Mesendoderm (in vitro differentiated cells): ENCODE results near the gene NDST1.

Experiments
- DNase-seq: peaks from one replicate; pipeline ENCODE4 v3.0.0; 2013
- H2AK5ac ChIP-seq: 2 replicates; pipeline ENCODE4 v1.6.1; 2013; ENCODE audit warnings: low read length, inconsistent platforms
- H2BK120ac ChIP-seq: 2 replicates; pipeline ENCODE4 v1.6.1; 2013; ENCODE audit warnings: low read depth, mild to moderate bottlenecking, low read length, moderate library complexity, mixed read lengths
- H2BK15ac ChIP-seq: replicated peaks from 2 replicates; pipeline ENCODE4 v1.6.1; 2013; ENCODE audit warnings: low read depth, mild to moderate bottlenecking, moderate library complexity
- H2BK5ac ChIP-seq: 2 replicates; pipeline ENCODE4 v1.6.1; 2013; ENCODE audit warnings: low read length, inconsistent platforms
- H3K18ac ChIP-seq: 2 replicates; pipeline ENCODE4 v1.6.1; 2013; ENCODE audit warnings: mild to moderate bottlenecking, low read length, mixed read lengths
- H3K23ac ChIP-seq: one replicate; pipeline ENCODE4 v1.6.1; 2013; ENCODE audit warnings: low read length
- H3K27ac ChIP-seq: 2 replicates; pipeline ENCODE4 v1.5.1; 2013; ENCODE audit warnings: low read depth, mild to moderate bottlenecking, inconsistent platforms, low read length, moderate library complexity
- H3K27me3 ChIP-seq: 2 replicates; pipeline ENCODE4 v1.6.1; 2013; ENCODE audit warnings: low read length, control low read depth, mild to moderate bottlenecking, inconsistent platforms; ENCODE audit not compliant: insufficient read depth, poor library complexity
- H3K36me3 ChIP-seq: 2 replicates; pipeline ENCODE4 v1.6.1; 2013; ENCODE audit warnings: low read length, inconsistent platforms; ENCODE audit not compliant: control insufficient read depth, insufficient read depth
- H3K4ac ChIP-seq: one replicate; pipeline ENCODE4 v1.6.1; 2013; ENCODE audit warnings: low read depth, mild to moderate bottlenecking, low read length, moderate library complexity
- H3K4me1 ChIP-seq: 2 replicates; pipeline ENCODE4 v1.6.1; 2013; ENCODE audit warnings: low read depth, low read length, inconsistent platforms; ENCODE audit not compliant: control insufficient read depth
- H3K4me2 ChIP-seq: 2 replicates; pipeline ENCODE4 v1.6.1; 2013; ENCODE audit warnings: low read length
- H3K4me3 ChIP-seq: 2 replicates; pipeline ENCODE4 v1.5.1; 2013; ENCODE audit warnings: mild to moderate bottlenecking, low read length
- H3K56ac ChIP-seq: one replicate; pipeline ENCODE4 v1.6.1; 2013; ENCODE audit warnings: low read length
- H3K79me1 ChIP-seq: 2 replicates; pipeline ENCODE4 v1.6.1; 2013; ENCODE audit warnings: low read length, inconsistent platforms
- H3K79me2 ChIP-seq: 2 replicates; pipeline ENCODE4 v1.6.1; 2013; ENCODE audit warnings: mild to moderate bottlenecking, low read length; ENCODE audit not compliant: control insufficient read depth, insufficient read depth
- H3K9ac ChIP-seq: 2 replicates; pipeline ENCODE4 v1.6.1; 2013; ENCODE audit warnings: low read length, inconsistent platforms
- H4K5ac ChIP-seq: one replicate; pipeline ENCODE4 v1.6.1; 2013; ENCODE audit warnings: low read length
- H4K8ac ChIP-seq: one replicate; pipeline ENCODE4 v1.6.1; 2013; ENCODE audit warnings: low read depth, mild to moderate bottlenecking, control low read depth, low read length, moderate library complexity
- WGBS: extraction: QIAGEN DNeasy Blood & Tissue Kit; methylation state at CpG from one replicate; pipeline ENCODE4 v1.1.7; 2013; ENCODE audit warnings: low lambda C conversion rate, missing lambda C conversion rate; ENCODE audit not compliant: insufficient coverage; ENCODE audit errors: extremely low coverage; 5-methylcytosine and 5-hydroxymethylcytosine counted together

Gene NDST1

DNA sequence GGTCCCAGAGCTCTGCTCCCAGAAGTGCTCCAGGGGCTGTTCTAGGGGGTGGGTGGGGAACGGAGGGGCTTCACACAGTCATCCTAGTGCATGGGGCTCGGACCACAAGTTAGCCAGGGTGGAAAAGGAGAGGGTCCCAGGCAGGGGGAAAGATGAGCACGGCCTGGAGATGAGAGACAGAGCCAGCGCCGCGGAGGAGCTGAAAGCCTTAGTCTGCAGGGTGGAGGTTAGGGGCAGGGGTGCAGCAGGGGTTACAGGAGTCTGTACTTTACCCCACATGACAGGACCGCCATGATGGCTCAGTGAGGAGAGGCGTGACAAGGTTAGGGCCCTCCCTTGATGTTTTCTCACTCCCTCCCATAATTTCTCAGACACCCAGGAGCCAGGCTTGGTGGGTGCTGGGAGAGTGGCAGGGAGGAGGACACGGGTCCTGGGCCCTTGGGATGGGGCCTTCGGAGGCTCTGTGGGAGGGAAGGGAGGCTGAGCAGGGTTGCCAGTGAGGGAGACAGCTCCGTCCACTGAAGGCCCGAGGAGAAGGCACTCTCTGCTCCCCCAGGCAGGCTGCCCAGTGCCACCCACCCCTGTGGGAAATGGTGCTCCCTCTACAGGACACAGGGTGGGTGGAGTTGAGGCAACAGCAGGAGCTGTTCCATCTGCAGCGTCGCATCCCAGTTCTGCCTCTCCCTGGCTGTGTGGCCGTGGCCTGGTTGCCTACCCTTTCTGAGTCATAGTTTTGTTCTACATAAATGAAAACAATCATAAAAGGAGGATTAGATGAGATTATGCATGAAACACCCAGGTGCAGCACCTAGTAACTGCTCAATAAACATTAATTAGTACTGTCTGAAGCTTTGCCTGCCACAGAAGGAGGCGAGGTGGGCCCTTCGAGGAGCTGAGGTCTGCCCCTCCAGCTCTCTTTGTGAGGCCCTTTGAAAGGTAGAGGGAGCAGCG, 66.2 kb downstream of the NDST1 start:
- H2AK5ac ChIP-seq: no peak overlapping the region
- H3K56ac ChIP-seq: no peak overlapping the region
- no peak overlapping the region for H4K5ac ChIP-seq
- no peaks in the 10 kb centered on the region for H3K36me3 ChIP-seq
- H3K27ac ChIP-seq: no peak overlapping the region
- H3K4me2 ChIP-seq: no peak overlapping the region
- no peak overlapping the region for H4K8ac ChIP-seq
- no peak overlapping the region for H2BK15ac ChIP-seq
- no peak overlapping the region for H2BK120ac ChIP-seq
- no peaks in the 10 kb centered on the region for H3K79me1 ChIP-seq
- H3K4me1 ChIP-seq: peaks cover 4% of the 10 kb centered on the region
- no peak overlapping the region for H3K9ac ChIP-seq
- H2BK5ac ChIP-seq: no peak overlapping the region
- no peak overlapping the region for H3K4ac ChIP-seq
- no peak overlapping the region for H3K4me3 ChIP-seq
- H3K79me2 ChIP-seq: no peaks in the 10 kb centered on the region
- H3K23ac ChIP-seq: no peak overlapping the region
- H3K18ac ChIP-seq: no peak overlapping the region
- no CpG with 5 or more reads among the region's 18 CpGs for WGBS
- no peaks in the 10 kb centered on the region for H3K27me3 ChIP-seq
- DNase-seq: peak; percentile 36

DNA sequence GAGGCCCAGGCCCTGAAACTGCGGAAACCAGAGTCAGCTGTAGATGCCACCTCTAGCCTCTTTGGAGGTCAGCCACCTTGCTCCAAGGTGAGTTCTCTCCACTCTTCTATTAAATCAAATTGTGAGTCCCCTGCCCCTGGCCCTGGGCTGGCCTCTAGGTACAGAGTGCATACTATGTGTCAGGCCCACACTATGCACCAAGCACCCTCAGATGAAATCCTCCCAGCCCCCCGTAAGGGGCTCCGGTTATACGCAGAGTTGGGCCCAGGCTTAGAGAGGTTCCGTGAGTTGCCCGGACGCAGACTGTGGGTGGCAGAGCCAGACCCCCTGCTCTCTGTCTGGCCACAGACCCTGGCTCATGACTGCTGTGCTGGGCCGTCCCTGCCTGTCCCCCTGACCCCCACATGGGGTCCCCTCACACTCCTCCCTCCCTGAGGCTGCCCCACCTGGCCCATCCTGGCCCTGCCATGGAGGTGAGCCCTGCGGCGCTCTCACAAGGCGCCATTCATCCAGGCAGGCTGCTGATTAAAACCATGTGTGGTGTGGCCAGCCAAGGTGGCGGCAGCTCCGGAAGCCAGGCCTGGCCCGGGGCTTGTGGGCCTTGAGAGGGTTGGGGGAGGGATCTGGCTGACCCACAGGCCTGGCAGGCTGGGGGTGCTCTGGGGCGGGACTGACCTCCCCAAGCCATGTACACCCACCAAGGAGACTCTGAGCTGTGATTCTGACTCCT, 67.1 kb downstream of the NDST1 start:
- Histone ChIP-seq H3K9ac (no peak overlapping the region), H3K79me1 (no peaks in the 10 kb centered on the region), H3K18ac (no peak overlapping the region), H2BK5ac (no peak overlapping the region), H3K27ac (no peak overlapping the region), H2BK120ac (no peak overlapping the region), H3K23ac (no peak overlapping the region), H3K4ac (no peak overlapping the region), H3K4me1 (peaks cover 4% of the 10 kb centered on the region), H2AK5ac (no peak overlapping the region), H4K8ac (no peak overlapping the region), H4K5ac (no peak overlapping the region), H3K56ac (no peak overlapping the region), H3K4me2 (no peak overlapping the region), H3K36me3 (no peaks in the 10 kb centered on the region), H3K79me2 (no peaks in the 10 kb centered on the region), H2BK15ac (no peak overlapping the region), H3K27me3 (no peaks in the 10 kb centered on the region), H3K4me3 (no peak overlapping the region)
- no peak for DNase-seq
- WGBS: no CpG with 5 or more reads among the region's 15 CpGs

DNA sequence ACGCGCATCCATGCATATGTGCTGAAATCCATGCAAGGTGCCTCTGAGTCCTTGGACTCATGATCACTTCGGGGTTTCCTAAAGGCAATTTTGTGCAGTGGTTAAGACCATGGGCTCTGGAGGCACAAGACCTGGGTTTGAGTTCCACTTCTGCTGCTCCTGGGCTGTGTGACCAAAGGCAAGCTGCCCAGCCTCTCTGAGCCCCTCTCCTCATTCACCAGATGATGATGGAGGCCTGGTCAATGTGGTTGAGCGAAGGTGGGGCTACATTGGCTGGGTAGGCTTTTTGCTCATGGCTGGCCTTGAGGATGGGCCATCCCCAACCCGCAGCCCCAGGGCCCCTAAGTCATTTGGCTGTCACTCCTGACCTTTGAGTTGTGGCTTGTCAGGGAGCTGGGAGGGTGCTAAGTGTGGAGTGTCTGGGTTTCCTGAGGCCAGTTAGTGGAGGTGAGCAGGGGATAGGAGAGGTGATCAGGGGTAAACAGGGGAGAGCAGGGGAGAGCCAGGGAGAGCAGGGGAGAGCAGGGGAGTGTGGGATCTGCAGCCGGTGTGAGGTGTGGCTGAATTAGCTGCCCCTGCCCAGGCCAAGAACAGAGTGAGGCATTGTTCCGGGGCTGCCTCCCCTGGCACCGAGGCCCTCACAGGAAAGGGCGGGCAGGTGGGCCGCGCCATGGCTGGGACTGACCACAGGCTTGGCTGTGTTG, 68.0 kb downstream of the NDST1 start:
- Histone ChIP-seq H2BK15ac (no peak overlapping the region), H3K18ac (no peak overlapping the region), H4K5ac (no peak overlapping the region), H2BK5ac (no peak overlapping the region), H3K36me3 (no peaks in the 10 kb centered on the region), H3K79me2 (no peaks in the 10 kb centered on the region), H3K9ac (no peak overlapping the region), H3K27me3 (no peaks in the 10 kb centered on the region), H3K56ac (no peak overlapping the region), H3K27ac (no peak overlapping the region), H3K4me3 (no peak overlapping the region), H2BK120ac (no peak overlapping the region), H3K4ac (no peak overlapping the region), H2AK5ac (no peak overlapping the region), H3K4me1 (peaks cover 4% of the 10 kb centered on the region), H4K8ac (no peak overlapping the region), H3K23ac (no peak overlapping the region), H3K79me1 (no peaks in the 10 kb centered on the region), H3K4me2 (no peak overlapping the region)
- no CpG with 5 or more reads among the region's 11 CpGs for WGBS
- no peak for DNase-seq

DNA sequence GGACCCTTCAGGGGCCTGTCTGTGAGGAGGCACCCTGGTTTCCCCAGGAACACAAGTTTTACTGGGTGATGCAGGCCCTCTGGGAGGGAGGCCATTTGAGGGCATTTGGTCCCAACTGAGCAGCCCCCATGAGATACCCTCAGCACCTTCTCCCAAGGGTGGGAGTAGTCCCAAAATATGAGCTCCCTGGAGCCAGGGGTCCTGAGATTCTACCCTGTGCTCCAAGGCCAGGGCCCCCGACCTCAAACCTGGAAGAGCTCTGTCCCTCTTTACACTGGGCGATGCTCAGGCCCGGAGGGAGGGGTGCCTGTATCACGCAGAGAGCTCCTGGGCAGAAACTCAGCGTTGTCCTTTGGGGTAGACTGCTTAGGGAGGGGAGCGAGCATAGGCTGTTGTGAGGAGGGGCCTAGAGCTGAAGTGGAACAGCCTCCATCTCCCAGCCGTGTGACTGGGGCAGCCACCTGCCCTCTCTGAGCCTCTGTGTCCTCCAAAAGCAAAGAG, 68.6 kb downstream of the NDST1 start:
- Histone ChIP-seq H3K27ac (no peak overlapping the region), H3K36me3 (no peaks in the 10 kb centered on the region), H3K27me3 (no peaks in the 10 kb centered on the region), H3K4me2 (no peak overlapping the region), H3K9ac (no peak overlapping the region), H2AK5ac (no peak overlapping the region), H3K79me1 (no peaks in the 10 kb centered on the region), H3K79me2 (no peaks in the 10 kb centered on the region), H4K8ac (no peak overlapping the region), H3K4ac (no peak overlapping the region), H3K56ac (no peak overlapping the region), H2BK15ac (no peak overlapping the region), H3K4me1 (peaks cover 4% of the 10 kb centered on the region), H4K5ac (no peak overlapping the region), H3K23ac (no peak overlapping the region), H2BK5ac (no peak overlapping the region), H2BK120ac (no peak overlapping the region), H3K4me3 (no peak overlapping the region), H3K18ac (no peak overlapping the region)
- no peak for DNase-seq
- no CpG with 5 or more reads among the region's 7 CpGs for WGBS

DNA sequence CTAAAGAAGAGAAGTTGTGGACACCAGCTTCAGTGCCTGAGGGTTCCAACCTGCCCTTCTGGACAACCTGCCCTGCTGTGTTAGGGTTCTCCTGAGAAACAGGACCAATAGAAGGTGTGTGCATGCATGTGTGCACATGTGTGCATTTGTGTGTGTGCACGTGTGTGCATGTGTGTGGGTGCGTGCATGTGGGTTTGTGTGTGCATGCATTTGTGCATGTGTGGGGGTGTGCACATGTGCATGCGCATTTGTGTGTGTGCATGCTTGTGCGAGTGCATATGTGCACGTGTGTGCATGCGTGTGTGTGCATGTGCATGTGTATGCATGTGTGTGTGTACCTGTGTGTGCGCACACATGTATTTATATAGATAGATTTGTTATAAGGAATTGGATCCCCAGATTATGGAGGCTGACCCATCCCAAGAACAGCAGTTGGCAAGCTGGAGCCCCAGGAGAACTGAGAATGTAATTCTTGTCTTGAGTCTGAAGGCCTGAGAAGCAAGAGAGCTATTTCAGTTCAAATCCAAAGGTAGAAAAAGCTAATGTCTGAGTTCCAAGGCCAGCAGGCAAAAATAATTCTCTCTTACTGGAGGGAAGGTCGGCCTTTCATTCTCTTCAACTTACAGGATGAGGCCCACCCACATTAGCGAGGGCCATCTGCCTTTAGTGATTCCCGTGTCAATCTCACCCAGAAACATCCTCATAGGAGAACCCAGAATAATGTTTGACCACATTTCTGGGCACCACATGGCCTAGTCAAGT, 69.6 kb downstream of the NDST1 start:
- H3K4ac ChIP-seq: no peak overlapping the region
- no peak overlapping the region for H3K4me3 ChIP-seq
- H3K23ac ChIP-seq: no peak overlapping the region
- no CpG with 5 or more reads among the region's 10 CpGs for WGBS
- H4K8ac ChIP-seq: no peak overlapping the region
- peaks cover 4% of the 10 kb centered on the region for H3K4me1 ChIP-seq
- no peaks in the 10 kb centered on the region for H3K79me1 ChIP-seq
- H3K27ac ChIP-seq: no peak overlapping the region
- H3K18ac ChIP-seq: no peak overlapping the region
- no peak overlapping the region for H2BK5ac ChIP-seq
- DNase-seq: no peak
- H3K9ac ChIP-seq: no peak overlapping the region
- H2BK120ac ChIP-seq: no peak overlapping the region
- no peaks in the 10 kb centered on the region for H3K27me3 ChIP-seq
- no peaks in the 10 kb centered on the region for H3K79me2 ChIP-seq
- H3K56ac ChIP-seq: no peak overlapping the region
- H3K36me3 ChIP-seq: no peaks in the 10 kb centered on the region
- no peak overlapping the region for H3K4me2 ChIP-seq
- H2BK15ac ChIP-seq: no peak overlapping the region
- no peak overlapping the region for H2AK5ac ChIP-seq
- H4K5ac ChIP-seq: no peak overlapping the region
